ENCODE measurements around the gene CCDC27. TPM values are rescaled to one million over a fixed set of nuclear protein-coding genes. Genes with fewer than 3 reads are reported as not detected.

The CCDC27 gene
- total and polyA plus RNA-seq, 2 of the 8 experiments (the other 6 are each of a cell fraction or from before 2014, with no cell fraction given) = 0.15 TPM; not detected in 1

DNA sequence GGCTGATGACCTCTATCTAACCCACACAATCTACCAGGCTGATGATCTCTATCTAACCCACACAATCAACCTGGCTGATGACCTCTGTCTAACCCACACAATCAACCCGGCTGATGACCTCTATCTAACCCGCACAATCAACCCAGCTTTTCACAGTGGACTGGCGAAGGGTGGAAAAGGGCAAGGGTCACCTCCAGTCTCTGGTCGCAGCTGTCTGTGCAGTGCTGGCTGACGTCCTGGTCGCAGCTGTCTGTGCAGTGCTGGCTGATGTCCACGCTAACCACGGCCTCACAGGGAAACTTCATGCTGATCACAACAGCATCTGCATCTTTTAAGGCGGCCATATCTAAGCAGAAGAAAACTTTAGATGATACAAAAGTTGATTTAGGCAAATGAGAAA is 12.2 kb upstream of the CCDC27 start:
- WGBS, 2 experiments (ENCODE audit: extremely low coverage in 1 of 2, insufficient coverage in 1 of 2, insufficient read length in 1 of 2, insufficient replicate concordance in 2 of 2, low coverage in 1 of 2, low lambda C conversion rate in 2 of 2, missing lambda C conversion rate in 1 of 2) = 93% methylated on average over 9 of the region's 9 CpGs; no CpG with 5 or more reads in 1 of the 2 experiments
- H4K91ac ChIP-seq (replicated peaks; ENCODE audit: insufficient read length, low read length) = no peak overlapping the region
- H3K18ac ChIP-seq (ENCODE audit: extremely low read depth, low read length) = no peak overlapping the region
- H3K4me3 ChIP-seq (ENCODE audit: extremely low read depth in 1 of 4, insufficient read depth in 2 of 4, low read depth in 3 of 4, low read length in 4 of 4) = no peak overlapping the region
- H3K23me2 ChIP-seq (ENCODE audit: low read depth, low read length) = no peaks in the 10 kb centered on the region
- H3K36me3 ChIP-seq (ENCODE audit: control insufficient read depth in 2 of 4, insufficient read depth in 4 of 4, low read length in 3 of 4) = peaks cover 15 to 59% (median 51%) of the 10 kb centered on the region in 4 experiments
- no peak overlapping the region for H2BK120ac ChIP-seq (replicated peaks; ENCODE audit: low read depth, low read length)
- no peak overlapping the region for H2AFZ ChIP-seq (ENCODE audit: low read length)
- H2AK5ac ChIP-seq (ENCODE audit: low read depth, low read length) = no peak overlapping the region
- no peak overlapping the region; a peak in 1 of 7 replicates for H3K9ac ChIP-seq (replicated peaks in 1 of 4; ENCODE audit: extremely low read depth in 1 of 4, low read depth in 3 of 4, low read length in 3 of 4)
- FAIRE-seq = no peak
- POLR2A ChIA-PET (ENCODE audit: partially characterized antibody) = interaction anchor here (1.0 to 1.2 kb wide), 3 partner anchors 13 to 60 kb away, joined by 3 read pairs; no protein-coding TSS in a partner anchor
- CTCF ChIA-PET (ENCODE audit: partially characterized antibody) = interaction anchor here (0.6 to 1.1 kb wide), 3 partner anchors 36 to 1687 kb away, joined by 3 to 5 read pairs (median 3); no protein-coding TSS in a partner anchor
- H3K79me1 ChIP-seq (ENCODE audit: low read depth, low read length) = peaks cover 11% of the 10 kb centered on the region
- H3K4me1 ChIP-seq (replicated peaks in 1 of 4; ENCODE audit: control insufficient read depth in 3 of 4, insufficient read depth in 4 of 4, low read length in 3 of 4) = peaks cover 0 to 3% (median under 1%) of the 10 kb centered on the region in 4 experiments; a peak in 4 of 7 replicates
- no peak overlapping the region for H2BK5ac ChIP-seq (ENCODE audit: low read depth, low read length)
- H3K9me3 ChIP-seq (ENCODE audit: insufficient read depth in 2 of 2, low read depth in 1 of 2, low read length in 1 of 2) = no peaks in the 10 kb centered on the region
- peaks cover 0 to 20% of the 10 kb centered on the region in 2 experiments; a peak in 3 of 4 replicates for H3K79me2 ChIP-seq (ENCODE audit: control insufficient read depth in 1 of 2, insufficient read depth in 2 of 2, low read length in 2 of 2)
- H3K27me3 ChIP-seq (replicated peaks in 1 of 4; ENCODE audit: control insufficient read depth in 3 of 4, extremely low read depth in 1 of 4, insufficient read depth in 3 of 4, low read length in 3 of 4) = no peaks in the 10 kb centered on the region
- no peak for DNase-seq (ENCODE audit: low read depth in 1 of 2, low spot score in 2 of 2)
- H3K23ac ChIP-seq (ENCODE audit: insufficient read length) = no peak overlapping the region
- no peak overlapping the region for H3K27ac ChIP-seq (ENCODE audit: low read depth, low read length)
- H4K8ac ChIP-seq (ENCODE audit: extremely low read depth, insufficient read depth, low read length) = no peak overlapping the region
- H2BK20ac ChIP-seq (ENCODE audit: low read length) = no peak overlapping the region
- H2BK12ac ChIP-seq (ENCODE audit: low read depth, low read length) = no peak overlapping the region
- no peak overlapping the region for H3K4me2 ChIP-seq (ENCODE audit: insufficient read depth in 1 of 2, low read depth in 2 of 2, low read length in 2 of 2)
- no peak overlapping the region for H3K56ac ChIP-seq (replicated peaks; ENCODE audit: insufficient read length, low read depth, low read length)
- H4K5ac ChIP-seq (ENCODE audit: insufficient read length, low read depth, low read length) = no peak overlapping the region
- H3K4ac ChIP-seq (replicated peaks; ENCODE audit: insufficient read length, low read depth, low read length) = no peak overlapping the region
- H4K20me1 ChIP-seq (replicated peaks in 1 of 2; ENCODE audit: control insufficient read depth in 1 of 2, insufficient read depth in 2 of 2, low read length in 2 of 2) = peaks cover 1 to 35% of the 10 kb centered on the region in 2 experiments
- H2BK15ac ChIP-seq (ENCODE audit: low read length) = no peak overlapping the region
- no peak overlapping the region for H3K14ac ChIP-seq (ENCODE audit: insufficient read length)
- TF ChIP-seq SIRT6 (IDR thresholded peaks at IDR 0.05; ENCODE audit: low read length) (no peak), BACH1 (IDR thresholded peaks at IDR 0.05; ENCODE audit: low read length) (no peak), EGR1 (IDR thresholded peaks at IDR 0.05; ENCODE audit: borderline replicate concordance, low read depth, low read length) (no peak), RFX5 (IDR thresholded peaks at IDR 0.05; ENCODE audit: borderline replicate concordance, low read depth, low read length) (no peak), ASH2L (IDR thresholded peaks at IDR 0.05; ENCODE audit: low read length) (no peak), YY1 (IDR thresholded peaks at IDR 0.05; ENCODE audit: low read depth, low read length) (no peak), BCL11A (IDR thresholded peaks at IDR 0.05; ENCODE audit: low read depth in 2 of 2, low read length in 2 of 2) (no peak), RNF2 (IDR thresholded peaks at IDR 0.05; ENCODE audit: borderline replicate concordance, low read depth, low read length, missing control alignments, poor library complexity, severe bottlenecking) (no peak)
- TF ChIP-seq, protein P1, sequence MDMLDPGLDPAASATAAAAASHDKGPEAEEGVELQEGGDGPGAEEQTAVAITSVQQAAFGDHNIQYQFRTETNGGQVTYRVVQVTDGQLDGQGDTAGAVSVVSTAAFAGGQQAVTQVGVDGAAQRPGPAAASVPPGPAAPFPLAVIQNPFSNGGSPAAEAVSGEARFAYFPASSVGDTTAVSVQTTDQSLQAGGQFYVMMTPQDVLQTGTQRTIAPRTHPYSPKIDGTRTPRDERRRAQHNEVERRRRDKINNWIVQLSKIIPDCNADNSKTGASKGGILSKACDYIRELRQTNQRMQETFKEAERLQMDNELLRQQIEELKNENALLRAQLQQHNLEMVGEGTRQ (IDR thresholded peaks at IDR 0.05; ENCODE audit: low read length) = no peak
- TF ChIP-seq, protein P2, sequence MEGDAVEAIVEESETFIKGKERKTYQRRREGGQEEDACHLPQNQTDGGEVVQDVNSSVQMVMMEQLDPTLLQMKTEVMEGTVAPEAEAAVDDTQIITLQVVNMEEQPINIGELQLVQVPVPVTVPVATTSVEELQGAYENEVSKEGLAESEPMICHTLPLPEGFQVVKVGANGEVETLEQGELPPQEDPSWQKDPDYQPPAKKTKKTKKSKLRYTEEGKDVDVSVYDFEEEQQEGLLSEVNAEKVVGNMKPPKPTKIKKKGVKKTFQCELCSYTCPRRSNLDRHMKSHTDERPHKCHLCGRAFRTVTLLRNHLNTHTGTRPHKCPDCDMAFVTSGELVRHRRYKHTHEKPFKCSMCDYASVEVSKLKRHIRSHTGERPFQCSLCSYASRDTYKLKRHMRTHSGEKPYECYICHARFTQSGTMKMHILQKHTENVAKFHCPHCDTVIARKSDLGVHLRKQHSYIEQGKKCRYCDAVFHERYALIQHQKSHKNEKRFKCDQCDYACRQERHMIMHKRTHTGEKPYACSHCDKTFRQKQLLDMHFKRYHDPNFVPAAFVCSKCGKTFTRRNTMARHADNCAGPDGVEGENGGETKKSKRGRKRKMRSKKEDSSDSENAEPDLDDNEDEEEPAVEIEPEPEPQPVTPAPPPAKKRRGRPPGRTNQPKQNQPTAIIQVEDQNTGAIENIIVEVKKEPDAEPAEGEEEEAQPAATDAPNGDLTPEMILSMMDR (IDR thresholded peaks at IDR 0.05; ENCODE audit: control extremely low read depth in 1 of 3, insufficient read depth in 1 of 3, low read depth in 1 of 3, low read length in 3 of 3) = no peak

Data from H1 (cell line).